Measurements from ENCODE around the gene ABI2.
A peak's percentile ranks its signal among the peaks of the same experiment; 100 is the strongest.

The ABI2 gene

DNA sequence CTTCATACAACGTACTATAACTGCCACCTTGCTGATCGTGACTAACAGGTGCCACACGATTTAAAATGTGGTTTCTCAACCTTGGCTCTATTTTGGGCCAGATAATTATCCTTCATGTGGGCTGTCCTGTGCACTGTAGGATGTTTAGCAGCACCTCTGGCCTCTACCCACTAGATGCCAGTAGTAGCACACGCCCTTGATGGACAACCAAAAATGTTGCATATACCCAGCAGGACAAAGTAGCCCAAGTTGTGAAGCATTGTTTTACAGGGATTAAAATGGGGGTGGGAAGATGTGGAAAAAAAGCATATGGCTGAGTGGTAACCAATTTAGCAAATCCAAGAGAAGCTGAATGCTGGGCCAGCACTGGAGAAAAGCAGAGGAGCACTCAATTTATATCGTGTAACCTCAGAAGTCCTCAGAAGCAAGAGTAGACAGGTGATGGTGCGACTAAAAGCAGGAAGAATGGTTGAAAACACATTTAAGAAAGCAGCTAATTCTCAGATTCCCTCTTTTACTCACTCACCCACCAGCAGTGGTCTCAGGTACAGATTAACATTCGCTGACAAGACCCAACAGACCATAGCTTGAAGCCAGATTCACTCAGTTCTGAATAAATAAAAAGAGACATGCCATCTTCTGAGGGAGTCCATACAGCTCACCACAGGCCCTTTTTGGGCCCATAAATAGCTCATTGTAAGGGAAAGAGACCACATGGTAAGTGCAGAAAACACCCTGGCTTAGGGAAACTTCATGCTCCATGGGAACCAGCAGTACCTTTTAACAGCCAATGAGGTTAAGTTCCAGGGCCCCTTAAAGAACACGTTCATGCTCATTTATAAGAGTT, 156.3 kb downstream of the ABI2 start:
- peak; percentile 58 for DNase-seq (ENCODE audit: low spot score)

- no peak for DNase-seq (ENCODE audit: low spot score)
These were observed 161.3 kb downstream of the ABI2 start for GRCh38 chr2:203489531-203489930.

DNA sequence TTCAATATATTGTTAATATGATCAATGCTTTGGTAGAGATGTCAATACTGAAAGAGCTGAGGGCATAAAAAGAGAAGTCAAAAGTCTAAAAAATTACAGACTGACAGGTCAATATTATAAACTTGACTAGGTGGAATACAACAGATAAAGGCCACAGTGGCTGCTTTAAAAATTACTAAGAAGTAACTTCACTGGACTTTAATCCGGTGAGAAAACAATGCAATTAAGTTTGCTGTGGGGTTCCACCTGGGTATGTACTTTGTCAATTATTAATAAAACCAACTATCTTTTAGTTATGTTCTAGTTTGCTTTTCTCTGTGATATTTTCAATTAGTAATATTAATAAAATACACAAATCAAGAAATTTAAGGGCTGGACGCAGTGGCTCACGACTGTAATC, 162.2 kb downstream of the ABI2 start:
- DNase-seq (ENCODE audit: low spot score) = no peak

- DNase-seq (ENCODE audit: low spot score) = no peak
These were observed 164.8 kb downstream of the ABI2 start for GRCh38 chr2:203492965-203493364.
